ENCODE measurements around the gene PCDHGA7. TPM values are rescaled to one million over a fixed set of nuclear protein-coding genes. Genes with fewer than 3 reads are reported as not detected.
A peak's percentile ranks its signal among the peaks of the same experiment; 100 is the strongest.
"Not testable (repeated sequence)": the region's sequence is repeated elsewhere in the genome, so short reads cannot be mapped to it uniquely, and the experiment has no call there.

Gene PCDHGA7
- total RNA-seq, 4 donors from 2014 or later, result 2.0 to 8.6 (median 3.2) TPM

DNA sequence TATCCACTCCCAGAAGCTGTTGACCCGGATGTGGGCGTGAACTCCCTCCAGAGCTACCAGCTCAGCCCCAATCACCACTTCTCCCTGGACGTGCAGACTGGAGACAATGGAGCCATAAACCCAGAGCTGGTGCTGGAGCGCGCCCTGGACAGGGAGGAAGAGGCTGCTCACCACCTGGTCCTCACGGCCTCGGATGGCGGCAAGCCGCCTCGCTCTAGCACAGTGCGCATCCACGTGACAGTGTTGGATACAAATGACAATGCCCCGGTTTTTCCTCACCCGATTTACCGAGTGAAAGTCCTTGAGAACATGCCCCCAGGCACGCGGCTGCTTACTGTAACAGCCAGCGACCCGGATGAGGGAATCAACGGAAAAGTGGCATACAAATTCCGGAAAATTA, 10.7 kb downstream of the PCDHGA7 start:
- Histone ChIP-seq H3K36me3 (no peaks in the 10 kb centered on the region), H3K9me3 (peaks cover 62 to 85% of the 10 kb centered on the region in 2 donors), H3K27me3 (peaks cover 23% of the 10 kb centered on the region), H3K4me1 (no peaks in the 10 kb centered on the region), H3K4me3 (no peak overlapping the region), H3K27ac (no peak overlapping the region)
- no peak for DNase-seq
- WGBS, 2 donors (ENCODE audit: low coverage in 1 of 2), result 48 to 59% methylated on average over 8 to 21 of the region's 21 CpGs
- in situ Hi-C loops (cut with MboI; ENCODE audit: low pct_ligation_motif_present in 1 of 4, low pct_unique_long_range_greater_than_20kb in 1 of 4, low sequenced_read_pairs in 3 of 4), result loop anchor here in 1 of 4 donors (25.0 kb wide), 1 partner anchor 181 kb away; the partner anchor contains the start of genes PCDHB12, PCDHB13 and PCDHB14
- intact Hi-C loops (cut with DNase I; ENCODE audit: low total_unique reads), result no loop called here
- TF ChIP-seq, protein P1, sequence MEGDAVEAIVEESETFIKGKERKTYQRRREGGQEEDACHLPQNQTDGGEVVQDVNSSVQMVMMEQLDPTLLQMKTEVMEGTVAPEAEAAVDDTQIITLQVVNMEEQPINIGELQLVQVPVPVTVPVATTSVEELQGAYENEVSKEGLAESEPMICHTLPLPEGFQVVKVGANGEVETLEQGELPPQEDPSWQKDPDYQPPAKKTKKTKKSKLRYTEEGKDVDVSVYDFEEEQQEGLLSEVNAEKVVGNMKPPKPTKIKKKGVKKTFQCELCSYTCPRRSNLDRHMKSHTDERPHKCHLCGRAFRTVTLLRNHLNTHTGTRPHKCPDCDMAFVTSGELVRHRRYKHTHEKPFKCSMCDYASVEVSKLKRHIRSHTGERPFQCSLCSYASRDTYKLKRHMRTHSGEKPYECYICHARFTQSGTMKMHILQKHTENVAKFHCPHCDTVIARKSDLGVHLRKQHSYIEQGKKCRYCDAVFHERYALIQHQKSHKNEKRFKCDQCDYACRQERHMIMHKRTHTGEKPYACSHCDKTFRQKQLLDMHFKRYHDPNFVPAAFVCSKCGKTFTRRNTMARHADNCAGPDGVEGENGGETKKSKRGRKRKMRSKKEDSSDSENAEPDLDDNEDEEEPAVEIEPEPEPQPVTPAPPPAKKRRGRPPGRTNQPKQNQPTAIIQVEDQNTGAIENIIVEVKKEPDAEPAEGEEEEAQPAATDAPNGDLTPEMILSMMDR (IDR thresholded peaks at IDR 0.05), result no peak
- TF ChIP-seq POLR2A (IDR thresholded peaks at IDR 0.05), result no peak
- no peak for TF ChIP-seq POLR2AphosphoS5 (IDR thresholded peaks at IDR 0.05)
- TF ChIP-seq EP300 (IDR thresholded peaks at IDR 0.05; ENCODE audit: low read depth), result no peak

DNA sequence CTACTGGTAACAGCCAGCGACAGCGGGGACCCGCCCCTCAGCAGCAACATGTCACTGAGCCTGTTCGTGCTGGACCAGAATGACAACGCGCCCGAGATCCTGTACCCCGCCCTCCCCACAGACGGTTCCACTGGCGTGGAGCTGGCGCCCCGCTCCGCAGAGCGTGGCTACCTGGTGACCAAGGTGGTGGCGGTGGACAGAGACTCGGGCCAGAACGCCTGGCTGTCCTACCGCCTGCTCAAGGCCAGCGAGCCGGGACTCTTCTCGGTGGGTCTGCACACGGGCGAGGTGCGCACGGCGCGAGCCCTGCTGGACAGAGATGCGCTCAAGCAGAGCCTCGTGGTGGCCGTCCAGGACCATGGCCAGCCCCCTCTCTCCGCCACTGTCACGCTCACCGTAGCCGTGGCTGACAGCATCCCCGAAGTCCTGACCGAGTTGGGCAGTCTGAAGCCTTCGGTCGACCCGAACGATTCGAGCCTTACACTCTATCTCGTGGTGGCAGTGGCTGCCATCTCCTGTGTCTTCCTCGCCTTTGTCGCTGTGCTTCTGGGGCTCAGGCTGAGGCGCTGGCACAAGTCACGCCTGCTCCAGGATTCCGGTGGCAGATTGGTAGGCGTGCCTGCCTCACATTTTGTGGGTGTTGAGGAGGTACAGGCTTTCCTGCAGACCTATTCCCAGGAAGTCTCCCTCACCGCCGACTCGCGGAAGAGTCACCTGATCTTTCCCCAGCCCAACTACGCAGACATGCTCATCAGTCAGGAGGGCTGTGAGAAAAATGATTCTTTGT, 12.1 kb downstream of the PCDHGA7 start:
- peaks cover 53 to 85% of the 10 kb centered on the region in 2 donors for H3K9me3 ChIP-seq
- H3K4me3 ChIP-seq; H3K27ac ChIP-seq; H3K4me1 ChIP-seq; intact Hi-C loops (cut with DNase I; ENCODE audit: low total_unique reads); H3K36me3 ChIP-seq; DNase-seq: not testable (repeated sequence)
- peaks cover 23% of the 10 kb centered on the region for H3K27me3 ChIP-seq
- in situ Hi-C loops (cut with MboI; ENCODE audit: low pct_ligation_motif_present in 1 of 4, low pct_unique_long_range_greater_than_20kb in 1 of 4, low sequenced_read_pairs in 3 of 4), result loop anchor here in 1 of 4 donors (25.0 kb wide), 1 partner anchor 182 kb away; the partner anchor contains the start of genes PCDHB12, PCDHB13 and PCDHB14
- WGBS, 2 donors (ENCODE audit: low coverage in 1 of 2), result 71 to 74% methylated on average over 6 to 40 of the region's 53 CpGs

DNA sequence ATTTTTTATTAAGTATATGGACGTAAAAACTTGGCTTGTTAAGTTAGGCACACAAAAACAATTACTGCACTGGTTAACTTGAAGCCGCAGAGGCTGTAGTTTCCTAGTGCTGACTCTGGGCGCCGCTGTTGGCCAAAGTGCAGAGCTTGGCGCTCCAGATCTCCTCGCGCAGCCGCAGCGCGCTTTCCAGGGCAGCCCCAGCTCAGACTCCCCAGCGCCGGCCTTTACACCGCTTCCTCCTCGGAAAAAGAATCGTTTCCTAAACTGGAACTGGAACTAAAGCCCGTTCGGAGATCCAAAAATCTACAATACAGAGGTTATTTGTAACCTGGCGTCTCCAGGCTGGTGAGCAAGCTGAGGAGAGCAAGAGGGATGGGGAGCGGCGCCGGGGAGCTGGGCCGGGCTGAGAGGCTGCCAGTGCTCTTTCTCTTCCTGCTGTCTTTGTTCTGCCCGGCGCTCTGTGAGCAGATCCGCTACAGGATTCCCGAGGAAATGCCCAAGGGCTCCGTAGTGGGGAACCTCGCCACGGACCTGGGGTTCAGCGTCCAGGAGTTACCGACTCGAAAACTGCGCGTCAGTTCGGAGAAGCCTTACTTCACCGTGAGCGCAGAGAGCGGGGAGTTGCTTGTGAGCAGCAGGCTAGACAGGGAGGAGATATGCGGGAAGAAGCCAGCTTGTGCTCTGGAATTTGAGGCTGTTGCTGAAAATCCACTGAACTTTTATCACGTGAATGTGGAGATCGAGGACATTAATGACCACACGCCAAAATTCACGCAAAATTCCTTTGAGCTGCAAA, 15.4 kb downstream of the PCDHGA7 start, which contains the start of gene PCDHGB5:
TSS of gene PCDHGB5 (plus strand) at position 192 of the 796 bp plus-strand sequence. CDS start at position 373, 181 bp downstream.
- peaks cover 30% of the 10 kb centered on the region for H3K27me3 ChIP-seq
- WGBS, 2 donors (ENCODE audit: low coverage in 1 of 2), result 18 to 30% methylated on average over 7 to 27 of the region's 43 CpGs
- H3K27ac ChIP-seq; intact Hi-C loops (cut with DNase I; ENCODE audit: low total_unique reads); H3K4me1 ChIP-seq; H3K36me3 ChIP-seq: not testable (repeated sequence)
- peaks cover 54 to 85% of the 10 kb centered on the region in 2 donors for H3K9me3 ChIP-seq
- in situ Hi-C loops (cut with MboI; ENCODE audit: low pct_ligation_motif_present in 1 of 4, low pct_unique_long_range_greater_than_20kb in 1 of 4, low sequenced_read_pairs in 3 of 4), result loop anchor here in 1 of 4 donors (25.0 kb wide), 1 partner anchor 186 kb away; the partner anchor contains the start of genes PCDHB12, PCDHB13 and PCDHB14
- DNase-seq, result peak; percentile 43
- peak within 1 kb of the TSS in 1 of 4 donors; percentile 29 for H3K4me3 ChIP-seq
- TF ChIP-seq, protein P1 (IDR thresholded peaks at IDR 0.05), result peak; percentile 30 to 44 (median 40)

DNA sequence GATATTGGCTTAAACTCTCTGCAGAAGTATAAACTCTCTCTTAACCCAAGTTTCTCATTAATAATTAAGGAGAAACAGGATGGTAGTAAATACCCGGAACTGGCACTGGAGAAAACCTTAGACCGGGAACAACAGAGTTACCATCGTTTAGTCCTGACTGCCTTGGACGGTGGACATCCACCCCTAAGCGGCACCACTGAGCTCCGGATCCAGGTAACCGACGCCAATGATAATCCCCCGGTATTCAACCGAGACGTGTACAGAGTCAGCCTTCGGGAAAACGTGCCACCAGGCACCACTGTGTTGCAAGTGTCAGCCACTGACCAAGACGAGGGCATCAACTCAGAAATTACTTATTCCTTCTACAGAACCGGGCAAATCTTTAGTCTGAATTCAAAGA, 16.1 kb downstream of the PCDHGA7 start:
- no peaks in the 10 kb centered on the region for H3K36me3 ChIP-seq
- H3K4me3 ChIP-seq, result no peak overlapping the region
- H3K27me3 ChIP-seq, result peaks cover 32% of the 10 kb centered on the region
- TF ChIP-seq, protein P1 (IDR thresholded peaks at IDR 0.05), result no peak
- no peak for TF ChIP-seq POLR2A (IDR thresholded peaks at IDR 0.05)
- no peak for TF ChIP-seq EP300 (IDR thresholded peaks at IDR 0.05; ENCODE audit: low read depth)
- no peak for TF ChIP-seq POLR2AphosphoS5 (IDR thresholded peaks at IDR 0.05)
- in situ Hi-C loops (cut with MboI; ENCODE audit: low pct_ligation_motif_present in 1 of 4, low pct_unique_long_range_greater_than_20kb in 1 of 4, low sequenced_read_pairs in 3 of 4), result loop anchor here in 1 of 4 donors (25.0 kb wide), 1 partner anchor 186 kb away; the partner anchor contains the start of genes PCDHB12, PCDHB13 and PCDHB14
- WGBS, 2 donors (ENCODE audit: low coverage in 1 of 2), result 20 to 60% methylated on average over 1 to 15 of the region's 15 CpGs
- H3K27ac ChIP-seq, result no peak overlapping the region
- no peaks in the 10 kb centered on the region for H3K4me1 ChIP-seq
- intact Hi-C loops (cut with DNase I; ENCODE audit: low total_unique reads), result no loop called here
- DNase-seq, result no peak
- H3K9me3 ChIP-seq, result peaks cover 54 to 85% of the 10 kb centered on the region in 2 donors
